Cardiac muscle cell (in vitro differentiated cells and primary cell): ENCODE results near the gene SDK2. TPM values are rescaled to one million over a fixed set of nuclear protein-coding genes. Genes with fewer than 3 reads are reported as not detected.

ENCODE experiments used
- DNase-seq, 2 donors: peaks; one replicate each; pipeline versions ENCODE4 v3.0.0 to v3.0.0-alpha.2; 2010 to 2017; ENCODE audit warnings: low read depth in 1 of 2, low spot score in 1 of 2
- H3K27ac ChIP-seq: fragments of 200-600 bp; sonication (generic); 2 replicates; pipeline ENCODE4 v1.5.1; 2016
- H3K27me3 ChIP-seq: fragments of 200-600 bp; sonication (generic); 2 replicates; pipeline ENCODE4 v1.6.0; 2016; ENCODE audit warnings: control low read depth
- H3K36me3 ChIP-seq: fragments of 200-600 bp; sonication (generic); 2 replicates; pipeline ENCODE4 v1.5.1; 2016; ENCODE audit warnings: control low read depth
- H3K4me1 ChIP-seq: fragments of 200-600 bp; sonication (generic); 2 replicates; pipeline ENCODE4 v1.8.1; 2017; ENCODE audit warnings: low read depth, mild to moderate bottlenecking, mixed run types
- H3K4me3 ChIP-seq: fragments of 200-600 bp; sonication (generic); 2 replicates; pipeline ENCODE4 v1.5.1; 2016; ENCODE audit warnings: mild to moderate bottlenecking
- H3K9me3 ChIP-seq: fragments of 200-600 bp; sonication (generic); 2 replicates; pipeline ENCODE4 v1.5.1; 2017; ENCODE audit warnings: low read depth, mild to moderate bottlenecking, control low read depth
- polyA plus RNA-seq: library from polyadenylated mRNA; unstranded; fragments of >200 nt; fragmentation: Nextera tagmentation; extraction: Ambion mirVana; gene quantifications from 2 replicates; pipeline ENCODE4 v1.2.1, GENCODE V29; 2016
- total RNA-seq: library from RNA; depleted of rRNA; stranded (reverse); fragments of >200 nt; gene quantifications from 2 replicates; pipeline ENCODE4 v1.2.3, GENCODE V29; 2016
- TF ChIP-seq, protein P1 (sequence below): IDR thresholded peaks from 2 replicates; pipeline ENCODE4 v1.5.1; 2012; ENCODE audit warnings: low read depth, mild to moderate bottlenecking, low read length

SDK2 gene
- total and polyA plus RNA-seq, 2 experiments from 2014 or later = 11.8 to 46.8 TPM

DNA sequence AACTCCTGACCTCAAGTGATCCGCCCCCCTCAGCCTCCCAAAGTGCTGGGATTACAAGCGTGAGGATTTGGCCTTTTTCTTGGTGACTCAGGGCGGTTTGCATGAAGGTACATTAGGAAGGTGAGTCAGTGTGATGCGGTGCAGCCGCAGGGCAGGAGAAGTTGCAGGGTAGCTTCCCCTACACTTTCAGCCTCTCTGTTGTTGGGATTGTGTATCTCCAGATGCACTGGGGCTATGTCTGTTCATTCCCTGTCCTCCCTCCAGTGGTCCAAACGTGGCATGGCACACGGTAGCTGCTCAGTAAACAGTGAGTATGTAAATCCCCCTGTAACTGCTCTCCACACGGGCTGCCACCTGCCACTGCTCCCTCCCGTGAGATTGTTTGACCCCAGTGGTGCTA, 223.3 kb downstream of the SDK2 start:
- TF ChIP-seq, protein P1, sequence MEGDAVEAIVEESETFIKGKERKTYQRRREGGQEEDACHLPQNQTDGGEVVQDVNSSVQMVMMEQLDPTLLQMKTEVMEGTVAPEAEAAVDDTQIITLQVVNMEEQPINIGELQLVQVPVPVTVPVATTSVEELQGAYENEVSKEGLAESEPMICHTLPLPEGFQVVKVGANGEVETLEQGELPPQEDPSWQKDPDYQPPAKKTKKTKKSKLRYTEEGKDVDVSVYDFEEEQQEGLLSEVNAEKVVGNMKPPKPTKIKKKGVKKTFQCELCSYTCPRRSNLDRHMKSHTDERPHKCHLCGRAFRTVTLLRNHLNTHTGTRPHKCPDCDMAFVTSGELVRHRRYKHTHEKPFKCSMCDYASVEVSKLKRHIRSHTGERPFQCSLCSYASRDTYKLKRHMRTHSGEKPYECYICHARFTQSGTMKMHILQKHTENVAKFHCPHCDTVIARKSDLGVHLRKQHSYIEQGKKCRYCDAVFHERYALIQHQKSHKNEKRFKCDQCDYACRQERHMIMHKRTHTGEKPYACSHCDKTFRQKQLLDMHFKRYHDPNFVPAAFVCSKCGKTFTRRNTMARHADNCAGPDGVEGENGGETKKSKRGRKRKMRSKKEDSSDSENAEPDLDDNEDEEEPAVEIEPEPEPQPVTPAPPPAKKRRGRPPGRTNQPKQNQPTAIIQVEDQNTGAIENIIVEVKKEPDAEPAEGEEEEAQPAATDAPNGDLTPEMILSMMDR = peak; percentile 37
- H3K36me3 ChIP-seq = peaks cover 27% of the 10 kb centered on the region
- H3K4me1 ChIP-seq = no peaks in the 10 kb centered on the region
- peak in 1 of 2 donors; percentile 23 for DNase-seq
- no peaks in the 10 kb centered on the region for H3K9me3 ChIP-seq
- H3K4me3 ChIP-seq = no peak overlapping the region
- H3K27ac ChIP-seq = no peak overlapping the region
- H3K27me3 ChIP-seq = no peaks in the 10 kb centered on the region

DNA sequence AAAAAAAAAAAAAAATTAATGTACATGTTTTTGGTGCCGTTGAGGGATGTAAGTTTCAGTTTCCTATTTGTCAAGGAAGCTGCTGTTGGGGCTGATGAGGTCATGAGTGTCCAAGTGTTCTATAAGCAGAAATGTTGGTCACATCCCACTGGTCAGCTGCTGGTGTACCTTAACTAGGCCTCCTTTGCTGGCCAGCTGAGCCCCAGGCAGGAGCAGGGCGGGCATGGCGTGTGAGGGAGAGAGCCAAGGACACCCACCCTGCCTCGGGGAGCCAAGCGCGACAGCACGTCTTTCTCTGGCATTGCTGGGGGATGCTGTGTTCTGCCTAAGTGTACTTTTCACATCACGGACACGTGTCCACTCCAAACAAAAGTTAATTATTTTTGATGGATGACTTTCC, 224.4 kb downstream of the SDK2 start:
- Histone ChIP-seq H3K4me1 (no peaks in the 10 kb centered on the region), H3K9me3 (no peaks in the 10 kb centered on the region), H3K27me3 (no peaks in the 10 kb centered on the region), H3K4me3 (no peak overlapping the region), H3K27ac (no peak overlapping the region), H3K36me3 (peaks cover 27% of the 10 kb centered on the region)
- DNase-seq = no peak
- TF ChIP-seq, protein P1 = no peak

DNA sequence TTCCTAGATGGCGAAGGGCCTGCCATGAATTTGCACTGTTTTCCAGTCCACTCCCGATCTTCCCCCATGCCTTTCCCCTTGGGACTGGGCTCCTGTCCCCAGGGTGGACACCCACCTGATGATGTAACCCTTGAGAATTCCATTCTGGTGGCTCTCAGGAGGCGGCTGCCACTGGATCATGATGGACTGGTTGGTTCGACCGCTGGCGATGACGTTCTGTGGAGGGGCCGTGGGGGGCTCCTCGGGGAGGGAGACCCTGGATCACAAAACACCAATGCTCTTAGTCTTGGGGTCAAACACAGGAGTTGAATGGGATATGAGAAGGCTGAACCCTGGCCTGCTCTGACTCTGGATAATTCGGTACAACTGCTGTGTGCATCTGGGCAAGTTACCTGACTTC, 225.2 kb downstream of the SDK2 start:
- H3K4me3 ChIP-seq = no peak overlapping the region
- no peak overlapping the region for H3K27ac ChIP-seq
- TF ChIP-seq, protein P1 = no peak
- H3K9me3 ChIP-seq = no peaks in the 10 kb centered on the region
- no peaks in the 10 kb centered on the region for H3K27me3 ChIP-seq
- H3K36me3 ChIP-seq = peaks cover 31% of the 10 kb centered on the region
- no peaks in the 10 kb centered on the region for H3K4me1 ChIP-seq
- no peak for DNase-seq

DNA sequence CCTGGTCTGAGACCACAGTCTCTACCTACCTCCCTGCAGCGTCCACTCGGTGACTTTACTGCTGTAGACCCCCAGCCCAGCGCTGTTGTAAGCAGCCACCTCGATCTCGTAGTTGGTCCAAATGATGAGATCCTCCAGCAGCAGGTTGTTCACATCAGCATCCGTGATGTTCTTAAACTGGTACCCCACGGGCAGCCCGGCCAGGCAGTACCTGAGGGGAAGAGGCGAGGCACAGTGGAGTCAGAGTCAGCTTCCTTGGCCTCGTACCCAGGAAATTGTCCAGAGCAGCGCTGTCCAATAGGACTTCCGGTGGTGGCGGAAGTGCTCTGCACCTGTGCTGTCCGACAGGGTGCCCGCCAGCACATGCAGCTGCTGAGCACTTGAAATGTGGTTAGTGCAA, 228.5 kb downstream of the SDK2 start:
- Histone ChIP-seq H3K4me1 (no peaks in the 10 kb centered on the region), H3K27me3 (no peaks in the 10 kb centered on the region), H3K36me3 (peaks cover 27% of the 10 kb centered on the region), H3K9me3 (no peaks in the 10 kb centered on the region), H3K4me3 (no peak overlapping the region), H3K27ac (no peak overlapping the region)
- no peak for DNase-seq
- TF ChIP-seq, protein P1 = no peak

DNA sequence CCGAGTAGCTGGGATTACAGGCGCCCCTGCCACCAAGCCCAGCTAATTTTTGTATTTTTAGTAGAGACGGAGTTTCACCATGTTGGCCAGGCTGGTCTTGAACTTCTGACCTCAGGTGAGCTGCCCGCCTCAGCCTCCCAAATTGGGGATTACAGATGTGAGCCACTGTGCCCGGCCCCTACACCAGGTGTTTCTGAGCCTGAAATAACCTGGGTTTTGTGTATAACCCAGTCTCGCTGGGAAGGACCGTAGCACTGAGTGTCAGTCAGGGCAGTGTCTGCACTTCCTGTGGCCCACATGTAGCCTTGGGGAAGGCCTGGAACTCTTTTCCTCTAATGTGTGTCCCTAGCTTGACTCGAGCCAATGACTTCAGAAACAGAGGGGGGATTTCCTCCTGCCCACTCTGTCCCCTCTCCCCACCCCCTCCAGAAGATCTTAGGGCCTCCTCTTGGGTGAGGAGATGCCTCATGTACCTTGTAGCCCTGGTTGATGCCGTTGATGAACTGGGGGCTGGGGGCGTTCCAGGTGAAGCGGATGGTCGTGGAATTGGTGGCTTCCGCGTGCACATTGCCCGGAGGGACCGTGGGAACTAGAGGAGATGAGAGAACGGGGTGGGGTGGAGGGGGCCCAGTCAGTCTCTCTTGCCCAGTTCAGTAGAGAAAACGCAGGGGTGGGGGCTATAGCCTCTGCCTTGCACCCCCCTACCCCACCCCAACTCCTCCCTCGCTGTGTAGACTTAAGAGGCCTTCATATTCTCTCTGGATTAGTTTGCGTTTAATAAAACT, 229.9 kb downstream of the SDK2 start:
- H3K4me3 ChIP-seq = no peak overlapping the region
- no peaks in the 10 kb centered on the region for H3K27me3 ChIP-seq
- H3K4me1 ChIP-seq = no peaks in the 10 kb centered on the region
- TF ChIP-seq, protein P1 = no peak
- no peak overlapping the region for H3K27ac ChIP-seq
- no peaks in the 10 kb centered on the region for H3K9me3 ChIP-seq
- no peak for DNase-seq
- peaks cover 22% of the 10 kb centered on the region for H3K36me3 ChIP-seq
